Measurements from ENCODE around the gene TMEM203.

Gene TMEM203

GRCh38 chr9:137185921-137186320, 19.5 kb downstream of the TMEM203 start:
- DNase-seq (ENCODE audit: low read depth, low spot score), result no peak
- CTCF ChIA-PET, result no interaction called here
- H3K4me3 ChIP-seq (ENCODE audit: low read depth, low read length), result no peak overlapping the region
- POLR2A ChIA-PET, result no interaction called here
- no peak for TF ChIP-seq CTCF (IDR thresholded peaks at IDR 0.05; ENCODE audit: insufficient read depth, low read length, missing control alignments)

DNA sequence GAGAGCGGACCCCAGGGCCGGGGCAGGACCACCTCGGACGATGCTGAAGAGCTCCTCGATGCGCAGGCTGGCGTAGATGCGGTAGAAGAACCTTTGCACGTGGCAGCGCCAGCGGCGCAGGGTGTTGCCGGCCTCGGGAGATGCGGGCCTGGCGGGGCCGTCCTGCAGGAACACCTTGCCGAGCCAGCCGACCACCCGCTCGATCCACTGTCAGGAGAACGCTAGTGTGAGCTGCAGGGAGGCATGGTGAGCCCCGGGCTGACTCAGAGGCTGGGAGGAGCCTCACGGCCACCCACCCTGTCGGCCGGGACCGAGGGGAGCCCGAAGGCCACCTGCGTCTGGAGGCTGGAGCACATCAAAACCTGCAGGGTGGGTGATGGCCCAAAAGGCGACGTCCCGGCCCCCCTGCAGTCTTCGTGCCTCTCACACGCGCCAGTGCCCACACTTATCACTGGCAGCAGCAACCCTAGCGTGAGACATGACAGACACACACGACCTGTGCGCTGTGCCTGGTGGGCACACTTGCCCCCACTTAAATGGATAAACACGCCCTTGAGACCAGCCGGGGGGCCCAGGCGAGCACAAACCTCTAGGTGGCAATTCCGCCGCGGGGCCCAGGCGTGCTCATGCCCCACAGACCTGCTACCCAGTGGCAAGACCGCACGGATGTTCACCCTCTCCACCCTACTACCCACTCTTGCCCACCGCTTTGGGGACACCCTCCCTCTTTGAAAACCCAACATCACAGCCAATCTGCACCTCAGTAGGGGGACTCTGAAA, 20.4 kb downstream of the TMEM203 start:
- no peak overlapping the region for H3K4me3 ChIP-seq (ENCODE audit: low read depth, low read length)
- TF ChIP-seq CTCF (IDR thresholded peaks at IDR 0.05; ENCODE audit: insufficient read depth, low read length, missing control alignments), result no peak
- POLR2A ChIA-PET, result no interaction called here
- no peak for DNase-seq (ENCODE audit: low read depth, low spot score)
- CTCF ChIA-PET, result no interaction called here

DNA sequence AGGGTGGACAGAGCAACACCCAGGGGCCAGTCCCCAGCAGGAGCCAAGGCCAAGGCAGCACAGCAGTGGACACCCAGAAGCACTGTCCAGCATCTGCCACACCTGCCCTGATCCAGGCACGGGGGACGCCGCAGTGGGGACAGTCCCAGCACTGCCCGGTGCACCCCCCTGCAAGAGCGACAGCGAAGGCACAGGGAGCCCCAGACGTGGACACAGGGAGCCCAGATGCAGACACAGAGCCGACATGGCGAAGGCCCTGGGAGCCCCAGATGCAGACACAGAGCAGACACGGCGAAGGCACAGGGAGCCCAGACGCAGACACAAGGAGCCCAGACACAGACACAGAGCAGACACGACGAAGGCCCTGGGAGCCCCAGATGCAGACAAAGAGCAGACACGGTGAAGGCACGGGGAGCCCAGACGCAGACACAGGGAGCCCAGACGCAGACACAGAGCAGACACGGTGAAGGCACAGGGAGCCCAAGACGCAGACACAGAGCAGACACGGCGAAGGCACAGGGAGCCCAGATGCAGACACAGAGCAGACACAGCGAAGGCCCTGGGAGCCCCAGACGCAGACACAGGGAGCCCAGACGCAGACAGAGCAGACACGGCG, 21.4 kb downstream of the TMEM203 start:
- ChIA-PET CTCF (no interaction called here), POLR2A (no interaction called here)
- no peak for TF ChIP-seq CTCF (IDR thresholded peaks at IDR 0.05; ENCODE audit: insufficient read depth, low read length, missing control alignments)
- DNase-seq (ENCODE audit: low read depth, low spot score), result no peak
- no peak overlapping the region for H3K4me3 ChIP-seq (ENCODE audit: low read depth, low read length)

DNA sequence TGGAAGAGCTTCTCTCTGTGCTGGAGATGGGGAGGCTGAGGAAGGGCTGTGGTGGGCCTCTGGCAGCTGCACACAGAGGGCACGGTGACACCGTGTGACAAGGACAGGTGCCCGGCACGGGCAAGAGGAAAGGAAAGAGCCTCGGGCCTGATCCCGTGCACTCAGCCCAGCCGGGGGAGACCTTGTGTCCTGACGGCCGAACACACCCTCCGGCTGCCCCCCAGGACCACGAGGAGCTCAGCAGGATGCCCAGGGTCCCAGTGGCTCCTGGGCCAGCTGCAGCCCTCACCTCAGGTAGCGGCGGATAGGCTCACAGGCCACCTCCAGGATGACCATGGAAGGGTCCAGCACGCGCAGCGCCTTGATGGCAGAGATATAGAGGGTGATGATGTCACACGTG, 22.6 kb downstream of the TMEM203 start:
- H3K4me3 ChIP-seq (ENCODE audit: low read depth, low read length), result no peak overlapping the region
- CTCF ChIA-PET, result no interaction called here
- no peak for DNase-seq (ENCODE audit: low read depth, low spot score)
- TF ChIP-seq CTCF (IDR thresholded peaks at IDR 0.05; ENCODE audit: insufficient read depth, low read length, missing control alignments), result no peak
- POLR2A ChIA-PET, result interaction anchor here (0.6 kb wide), 1 partner anchor 8 kb away, joined by 4 read pairs; no protein-coding TSS in a partner anchor

GRCh38 chr9:137181680-137182079, 23.8 kb downstream of the TMEM203 start:
- ChIA-PET CTCF (no interaction called here), POLR2A (no interaction called here)
- no peak overlapping the region for H3K4me3 ChIP-seq (ENCODE audit: low read depth, low read length)
- DNase-seq (ENCODE audit: low read depth, low spot score), result no peak
- no peak for TF ChIP-seq CTCF (IDR thresholded peaks at IDR 0.05; ENCODE audit: insufficient read depth, low read length, missing control alignments)

- no peak overlapping the region for H3K4me3 ChIP-seq (ENCODE audit: low read depth, low read length)
- no peak for TF ChIP-seq CTCF (IDR thresholded peaks at IDR 0.05; ENCODE audit: insufficient read depth, low read length, missing control alignments)
- CTCF ChIA-PET, result interaction anchor here (0.9 kb wide), 1 partner anchor 42 kb away, joined by 4 read pairs; the partner anchor contains the start of gene RNF208
- no peak for DNase-seq (ENCODE audit: low read depth, low spot score)
- POLR2A ChIA-PET, result interaction anchor here (0.8 kb wide), 1 partner anchor 20 kb away, joined by 3 read pairs; no protein-coding TSS in a partner anchor
These were observed 25.0 kb downstream of the TMEM203 start for GRCh38 chr9:137180491-137180890.
